Lower leg skin (tissue), 4 donors: ENCODE measurements around the gene PDZD8. TPM values are rescaled to one million over a fixed set of nuclear protein-coding genes. Genes with fewer than 3 reads are reported as not detected.
A peak's percentile ranks its signal among the peaks of the same experiment; 100 is the strongest.

ENCODE experiments used
- DNase-seq, 2 donors: peaks; one replicate each; pipeline ENCODE4 v3.0.0-alpha.2; 2019; ENCODE audit warnings: low spot score in 2 of 2
- H3K4me3 ChIP-seq: fragments of 200-600 bp; sonication (generic); 2 replicates; pipeline ENCODE4 v1.5.1; 2017; ENCODE audit warnings: mild to moderate bottlenecking, low read depth; ENCODE audit not compliant: poor library complexity, severe bottlenecking
- POLR2A ChIP-seq, 2 donors: fragments of 450-650 bp; IDR thresholded peaks; one replicate each; pipeline ENCODE4 v1.6.1; 2016 to 2017; ENCODE audit warnings: antibody characterized with exemption in 2 of 2, mild to moderate bottlenecking in 1 of 2, moderate library complexity in 1 of 2
- WGBS, 2 donors: methylation state at CpG; one replicate each; pipeline ENCODE4 v1.1.5; 2018; 5-methylcytosine and 5-hydroxymethylcytosine counted together
- intact Hi-C: fragments of 100-400 bp; cut with DNase I; formaldehyde crosslinking; loops from one replicate; pipeline ENCODE4 v1.15.0; 2023; ENCODE audit warnings: low total_unique reads
- total RNA-seq, 4 donors: library from RNA; depleted of rRNA; stranded (reverse); fragments of >200 nt; gene quantifications; one replicate each; pipeline ENCODE4 v1.1.0, GENCODE V29; 2016
- TF ChIP-seq, protein P1 (sequence below), 3 donors: fragments of 450-650 bp; IDR thresholded peaks; one replicate each; pipeline ENCODE4 v1.5.1; 2016; ENCODE audit warnings: antibody characterized with exemption in 3 of 3, mild to moderate bottlenecking in 3 of 3, moderate library complexity in 2 of 3

PDZD8 gene
- total RNA-seq, 4 donors from 2014 or later, result 20.6 to 29.4 (median 27.8) TPM

DNA sequence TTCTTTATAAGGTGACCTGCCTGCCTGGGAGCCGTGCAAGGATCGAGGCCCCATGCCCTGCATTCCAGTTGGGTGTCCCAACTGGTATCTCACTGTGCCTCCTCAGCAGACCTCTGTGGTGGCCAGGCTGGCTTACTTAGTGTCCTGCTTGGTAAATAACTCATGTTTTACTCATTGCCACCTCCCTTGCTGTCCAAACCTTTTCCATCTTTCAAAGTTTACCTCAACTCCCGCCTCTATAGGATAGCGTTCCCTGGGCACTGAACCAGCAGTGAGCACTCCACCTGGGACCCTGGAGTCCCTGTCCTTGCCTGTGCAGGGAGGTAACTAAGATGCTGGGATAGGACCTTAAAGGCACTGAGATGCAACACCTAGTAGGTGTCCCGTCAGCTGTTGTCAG, 100.7 kb downstream of the PDZD8 start:
- peak in 1 of 2 donors; percentile 39 for DNase-seq
- WGBS, 2 donors, result 93 to 95% methylated on average over 5 of the region's 5 CpGs
- TF ChIP-seq, protein P1, sequence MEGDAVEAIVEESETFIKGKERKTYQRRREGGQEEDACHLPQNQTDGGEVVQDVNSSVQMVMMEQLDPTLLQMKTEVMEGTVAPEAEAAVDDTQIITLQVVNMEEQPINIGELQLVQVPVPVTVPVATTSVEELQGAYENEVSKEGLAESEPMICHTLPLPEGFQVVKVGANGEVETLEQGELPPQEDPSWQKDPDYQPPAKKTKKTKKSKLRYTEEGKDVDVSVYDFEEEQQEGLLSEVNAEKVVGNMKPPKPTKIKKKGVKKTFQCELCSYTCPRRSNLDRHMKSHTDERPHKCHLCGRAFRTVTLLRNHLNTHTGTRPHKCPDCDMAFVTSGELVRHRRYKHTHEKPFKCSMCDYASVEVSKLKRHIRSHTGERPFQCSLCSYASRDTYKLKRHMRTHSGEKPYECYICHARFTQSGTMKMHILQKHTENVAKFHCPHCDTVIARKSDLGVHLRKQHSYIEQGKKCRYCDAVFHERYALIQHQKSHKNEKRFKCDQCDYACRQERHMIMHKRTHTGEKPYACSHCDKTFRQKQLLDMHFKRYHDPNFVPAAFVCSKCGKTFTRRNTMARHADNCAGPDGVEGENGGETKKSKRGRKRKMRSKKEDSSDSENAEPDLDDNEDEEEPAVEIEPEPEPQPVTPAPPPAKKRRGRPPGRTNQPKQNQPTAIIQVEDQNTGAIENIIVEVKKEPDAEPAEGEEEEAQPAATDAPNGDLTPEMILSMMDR (IDR thresholded peaks at IDR 0.05), result no peak
- intact Hi-C loops, result no loop called here
- no peak overlapping the region for H3K4me3 ChIP-seq

DNA sequence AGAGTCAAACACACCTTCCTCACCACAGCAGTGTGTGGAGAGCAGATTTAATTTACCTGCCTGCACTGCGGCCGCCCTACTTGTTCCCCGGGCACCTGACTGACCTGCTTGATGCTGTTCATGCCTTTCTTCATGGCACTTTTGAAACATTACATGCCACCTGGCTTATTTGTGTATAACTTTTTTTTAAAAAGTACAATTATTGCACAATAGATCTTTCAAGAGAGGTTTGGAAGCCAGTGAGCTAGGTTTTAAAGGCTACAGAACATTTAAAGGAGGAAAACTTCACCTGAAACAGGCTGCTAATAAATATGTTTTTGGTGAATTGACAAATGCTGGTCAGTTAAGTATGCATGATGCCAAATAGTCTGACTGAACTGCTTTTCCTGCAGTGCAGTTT, 101.3 kb downstream of the PDZD8 start:
- intact Hi-C loops, result no loop called here
- no peak for DNase-seq
- no peak for TF ChIP-seq POLR2A (IDR thresholded peaks at IDR 0.05)
- TF ChIP-seq, protein P1 (IDR thresholded peaks at IDR 0.05), result no peak
- no peak overlapping the region for H3K4me3 ChIP-seq
- 97% methylated on average over 3 of the region's 3 CpGs for WGBS, 2 donors

DNA sequence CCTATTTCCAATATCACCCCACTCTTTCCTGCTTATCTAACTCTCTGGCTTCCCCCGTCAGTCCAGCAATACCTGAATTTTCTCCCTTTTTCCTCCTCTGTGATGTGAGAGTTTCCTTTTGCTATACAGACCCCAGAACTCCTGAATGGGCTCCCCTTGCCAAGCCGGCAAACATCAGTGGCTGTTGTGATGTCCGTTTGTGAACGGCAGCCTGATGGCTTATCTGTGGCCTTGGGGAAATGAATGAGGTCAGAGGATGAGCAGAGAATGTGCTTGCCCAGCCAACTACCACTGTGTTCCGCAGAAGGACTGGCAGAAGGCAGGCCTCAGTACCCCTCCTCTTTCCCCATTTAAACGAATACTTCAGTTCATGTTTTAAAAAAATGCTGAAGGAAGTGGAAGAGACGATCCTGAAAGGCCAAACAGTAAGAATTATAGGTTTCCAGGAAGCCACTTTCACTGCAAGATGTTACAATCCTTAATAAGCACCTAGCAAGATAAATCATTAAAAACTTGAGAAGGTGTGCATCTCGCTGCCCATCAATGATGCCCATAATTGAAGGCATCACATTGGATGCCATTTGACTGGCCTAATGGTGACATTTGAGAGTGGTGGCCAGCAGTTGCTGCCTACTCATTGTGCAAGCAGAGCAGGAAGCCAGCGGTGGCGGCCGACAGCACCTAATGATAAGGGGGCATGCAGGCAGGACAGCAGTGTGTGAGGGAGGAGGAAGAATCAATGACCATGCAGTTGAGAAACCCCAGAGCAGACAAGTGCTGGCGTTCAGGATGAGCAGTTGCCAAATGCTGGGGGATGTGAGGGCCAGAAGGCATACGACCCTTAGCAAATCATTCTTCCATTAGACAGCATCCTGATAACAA, 102.8 kb downstream of the PDZD8 start:
- TF ChIP-seq, protein P1 (IDR thresholded peaks at IDR 0.05), result no peak
- TF ChIP-seq POLR2A (IDR thresholded peaks at IDR 0.05), result no peak
- H3K4me3 ChIP-seq, result no peak overlapping the region
- 76 to 77% methylated on average over 13 of the region's 13 CpGs for WGBS, 2 donors
- intact Hi-C loops, result no loop called here
- DNase-seq, result peak in 1 of 2 donors; percentile 84

DNA sequence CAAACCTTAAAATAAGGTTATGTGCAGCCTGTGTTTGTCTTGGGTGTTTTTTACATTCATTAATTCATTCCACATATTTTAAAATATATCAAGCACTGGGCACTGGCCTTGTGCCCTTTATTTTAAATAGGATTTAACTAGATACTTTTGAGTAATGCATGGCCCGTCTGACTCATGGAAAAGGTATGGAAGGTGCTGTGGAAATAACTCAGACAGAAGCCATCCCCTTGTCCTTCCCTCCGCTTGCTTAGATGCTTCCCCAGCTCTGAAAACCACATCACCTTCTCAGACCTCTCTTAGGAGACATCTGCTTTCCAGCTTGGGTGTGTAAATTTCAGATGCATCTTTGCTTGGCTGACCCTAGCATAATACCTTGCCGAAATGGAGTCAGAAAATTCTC, 103.8 kb downstream of the PDZD8 start:
- H3K4me3 ChIP-seq, result no peak overlapping the region
- intact Hi-C loops, result no loop called here
- no peak for TF ChIP-seq POLR2A (IDR thresholded peaks at IDR 0.05)
- TF ChIP-seq, protein P1 (IDR thresholded peaks at IDR 0.05), result no peak
- DNase-seq, result no peak
- 78 to 81% methylated on average over 3 of the region's 3 CpGs for WGBS, 2 donors

DNA sequence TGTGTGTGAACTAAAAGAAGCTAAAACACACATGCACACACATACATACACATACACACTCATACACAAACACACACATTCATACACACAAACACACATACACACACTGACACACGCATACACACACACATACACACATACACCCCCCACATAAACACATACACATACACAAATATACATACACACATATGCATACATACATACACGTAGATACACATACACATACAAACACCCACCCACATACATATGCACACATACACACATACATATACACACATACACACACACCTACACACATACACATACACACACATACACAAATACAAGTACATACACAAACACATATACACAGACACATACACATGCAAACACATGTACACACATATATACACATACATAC, 106.3 kb downstream of the PDZD8 start:
- TF ChIP-seq POLR2A (IDR thresholded peaks at IDR 0.05), result no peak
- no peak overlapping the region for H3K4me3 ChIP-seq
- WGBS, 2 donors, result 94 to 97% methylated on average over 2 of the region's 2 CpGs
- intact Hi-C loops, result no loop called here
- DNase-seq, result no peak

DNA sequence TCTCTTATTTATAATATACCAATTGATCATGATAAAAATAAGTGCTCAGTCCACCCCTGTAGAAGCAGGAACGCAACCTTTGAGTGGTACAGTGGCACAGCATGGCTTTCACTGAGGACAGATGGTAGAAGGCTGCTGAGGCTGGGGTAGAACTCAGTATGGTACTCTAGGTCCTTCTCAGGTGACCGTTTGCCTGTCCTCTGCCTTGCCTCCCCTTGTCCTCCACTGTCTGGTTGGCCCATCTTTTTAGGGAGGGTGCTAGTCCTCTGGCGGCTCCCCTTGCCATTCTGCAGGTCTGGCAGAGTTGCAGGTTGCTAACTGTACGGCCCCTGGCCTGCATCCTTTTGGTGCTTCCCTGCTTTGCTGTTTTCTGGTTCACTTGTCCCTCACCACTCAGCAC, 107.0 kb downstream of the PDZD8 start:
- DNase-seq, result peak in 1 of 2 donors; percentile 46
- intact Hi-C loops, result no loop called here
- TF ChIP-seq, protein P1 (IDR thresholded peaks at IDR 0.05), result no peak
- no peak for TF ChIP-seq POLR2A (IDR thresholded peaks at IDR 0.05)
- no peak overlapping the region for H3K4me3 ChIP-seq
- 95 to 97% methylated on average over 4 of the region's 4 CpGs for WGBS, 2 donors
